GM18868 (cell line): ENCODE data around the gene CAMTA1.
"Not testable (repeated sequence)": the region's sequence is repeated elsewhere in the genome, so short reads cannot be mapped to it uniquely, and the experiment has no call there.

Experiments
- ATAC-seq: cut with Tn5 transposase; IDR thresholded peaks from one replicate; pipeline ENCODE4 v1.9.1; 2021; ENCODE audit warnings: mild to moderate bottlenecking, moderate library complexity; ENCODE audit not compliant: unreplicated experiment

Gene CAMTA1

DNA sequence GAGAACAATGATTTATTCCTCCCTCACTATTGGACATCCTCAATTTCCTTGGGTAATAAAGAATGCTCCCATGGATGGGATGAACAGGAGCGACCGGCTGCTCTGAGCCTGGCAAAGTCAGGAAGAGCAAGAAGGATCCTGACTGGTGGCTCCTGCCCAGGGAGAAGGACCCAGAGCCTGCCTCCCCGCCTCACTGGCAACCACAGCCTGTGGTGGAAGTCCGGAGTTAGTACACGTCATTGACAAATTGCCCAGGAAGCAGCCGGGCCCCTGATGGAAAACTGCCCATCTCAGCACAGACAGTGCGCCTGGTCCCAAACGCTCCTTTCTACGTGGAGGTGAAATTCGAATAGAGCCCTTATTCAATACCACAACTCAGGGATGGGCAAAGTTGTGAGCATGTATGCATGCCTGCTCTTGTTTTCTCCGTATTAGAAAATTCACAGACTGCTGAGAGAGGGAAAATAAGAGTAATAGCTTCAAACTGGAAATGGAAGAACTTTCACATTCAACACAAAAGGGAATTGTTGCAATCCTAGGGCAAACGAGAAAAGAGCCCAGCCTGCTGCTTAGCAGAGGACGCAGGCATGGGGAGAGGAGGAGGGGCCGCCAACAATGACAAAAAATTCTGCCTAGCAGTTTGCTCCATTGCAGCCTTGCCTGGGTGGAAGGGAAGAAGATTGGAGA, 588.8 kb downstream of the CAMTA1 start:
- no peak for ATAC-seq

GRCh38 chr1:7374563-7375160, 589.4 kb downstream of the CAMTA1 start:
- no peak for ATAC-seq

DNA sequence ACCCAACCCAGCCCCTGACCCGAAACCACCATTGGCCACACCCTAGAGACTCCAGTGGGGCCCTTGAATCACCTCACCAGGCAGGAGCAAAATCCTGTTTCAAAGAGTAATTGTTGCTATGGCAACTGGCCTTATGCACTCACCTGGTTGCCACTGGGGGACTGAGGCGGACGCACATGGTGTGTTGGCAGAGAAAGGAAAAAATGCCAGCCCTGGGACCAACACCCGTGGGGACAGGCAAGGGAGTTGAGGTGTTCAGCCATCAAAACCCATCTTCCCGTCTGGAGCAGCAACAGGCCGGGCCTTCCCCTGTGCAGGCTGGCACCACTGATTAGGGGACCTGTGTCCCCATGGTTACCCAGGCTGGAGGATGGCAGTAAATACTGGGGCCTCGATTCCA, 590.1 kb downstream of the CAMTA1 start:
- ATAC-seq: no peak

DNA sequence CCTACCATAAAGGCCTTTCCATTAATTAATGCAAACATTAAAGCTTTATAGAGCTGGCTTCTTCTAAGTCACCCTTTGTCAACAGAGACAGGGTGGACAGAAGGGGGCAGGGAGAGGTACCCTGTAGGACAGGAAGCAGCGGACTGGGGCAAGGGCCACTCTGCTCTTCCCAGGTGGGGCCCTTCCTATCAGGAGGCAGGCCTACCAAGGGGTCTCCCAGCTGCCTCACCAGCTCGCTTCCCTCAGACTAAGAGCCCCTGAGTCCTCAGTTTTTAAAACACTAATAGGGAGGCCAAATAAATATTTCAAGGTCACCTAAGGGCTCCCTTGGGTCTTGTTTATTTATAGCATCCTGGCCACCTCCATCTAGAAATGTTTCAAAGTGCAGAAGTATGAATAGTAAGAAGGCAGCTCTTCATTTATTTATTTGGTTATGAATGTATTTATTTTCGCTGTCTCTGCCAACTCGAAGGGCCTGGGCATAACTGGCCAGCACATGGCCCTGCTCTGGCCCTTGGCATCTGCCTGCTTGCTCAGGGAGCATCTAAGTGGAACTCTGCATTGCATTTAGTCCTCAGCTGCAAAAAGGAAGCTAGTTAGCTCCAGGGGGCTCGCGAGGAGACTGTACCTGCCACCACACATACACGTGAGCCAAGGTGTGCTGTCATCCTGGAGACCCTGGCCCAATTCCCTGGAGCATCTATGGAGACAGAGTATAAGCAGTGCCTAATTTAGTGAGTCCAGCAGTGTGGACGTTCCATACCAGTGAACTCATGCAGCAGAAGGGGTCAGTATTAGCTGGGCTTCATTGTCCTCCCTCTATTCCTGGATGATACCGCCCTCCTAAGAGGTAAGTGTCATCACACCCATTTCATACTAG, 590.8 kb downstream of the CAMTA1 start:
- ATAC-seq: no peak

- no peak for ATAC-seq
Measured at GRCh38 chr1:7376676-7377075, 591.4 kb downstream of the CAMTA1 start.

DNA sequence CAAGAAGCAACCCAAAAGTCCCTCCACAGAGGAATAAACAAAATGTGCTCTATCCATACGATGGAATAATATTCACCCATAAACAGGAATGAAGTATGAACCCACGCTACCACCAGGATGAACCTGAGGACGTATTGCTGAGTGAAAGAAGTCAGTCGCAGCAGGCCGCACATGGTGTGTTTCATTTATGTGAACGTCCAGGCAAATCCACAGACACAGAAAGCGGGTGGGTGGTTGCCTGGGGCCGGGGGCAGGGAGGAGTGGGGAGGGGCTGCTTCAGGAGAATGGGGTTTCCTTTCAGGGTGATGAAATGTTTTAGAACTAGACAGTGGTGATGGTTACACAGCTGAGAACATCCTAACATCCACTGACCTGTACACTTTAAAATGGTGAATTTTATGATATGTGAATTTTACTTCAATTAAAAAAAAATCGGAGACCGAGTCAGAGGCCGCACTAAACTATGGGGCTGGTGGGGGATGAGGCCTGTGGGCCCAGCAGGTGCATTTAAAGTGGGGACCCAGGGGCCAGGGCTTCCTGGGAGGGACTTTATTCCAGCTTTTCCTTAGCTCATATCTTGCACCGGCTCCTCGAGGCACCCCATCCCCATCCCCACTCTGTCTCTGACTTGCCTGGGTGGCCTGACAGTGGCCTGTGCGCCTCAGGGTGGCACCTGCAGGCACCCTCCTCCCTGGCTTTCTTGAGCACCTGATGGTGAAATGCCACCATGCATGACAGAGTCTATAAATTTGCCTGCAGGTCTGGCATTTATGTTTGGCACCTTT, 593.3 kb downstream of the CAMTA1 start:
- no peak for ATAC-seq

GRCh38 chr1:7379441-7379971, 594.3 kb downstream of the CAMTA1 start:
- no peak for ATAC-seq

- not testable (repeated sequence) for ATAC-seq
Measured at GRCh38 chr1:7380068-7380467, 594.8 kb downstream of the CAMTA1 start.

DNA sequence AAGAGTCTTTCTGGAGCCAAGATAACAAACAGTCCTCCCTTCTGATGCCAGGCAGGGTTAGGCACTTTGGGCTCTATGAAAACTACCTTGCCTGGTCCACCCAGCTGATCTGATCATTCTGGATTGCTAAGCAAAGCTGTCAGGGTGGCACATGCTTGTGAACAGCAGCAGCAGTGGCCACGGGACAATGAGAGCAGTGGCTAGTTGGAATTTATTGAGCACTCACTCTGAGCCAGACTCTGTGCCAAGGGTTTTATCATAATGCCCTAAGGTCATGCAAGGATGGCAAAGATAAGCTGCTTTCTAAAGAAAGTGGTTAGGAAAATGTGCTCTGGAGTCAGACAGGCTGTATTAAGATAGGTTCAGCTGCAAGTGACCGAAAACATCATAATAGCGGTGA, 595.5 kb downstream of the CAMTA1 start:
- ATAC-seq: no peak

DNA sequence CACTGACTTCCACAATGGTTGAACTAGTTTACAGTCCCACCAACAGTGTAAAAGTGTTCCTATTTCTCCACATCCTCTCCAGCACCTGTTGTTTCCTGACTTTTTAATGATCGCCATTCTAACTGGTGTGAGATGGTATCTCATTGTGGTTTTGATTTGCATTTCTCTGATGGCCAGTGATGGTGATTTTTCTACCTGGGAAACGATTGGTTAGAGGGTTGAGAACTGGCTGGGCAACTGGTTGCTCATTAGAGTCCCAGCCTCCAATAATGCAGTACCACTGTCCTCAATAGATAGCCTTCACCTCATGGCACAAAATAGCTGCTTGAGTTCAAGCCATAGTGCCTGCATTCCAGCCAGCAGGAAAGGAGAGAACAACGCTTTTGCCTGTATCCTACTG, 596.5 kb downstream of the CAMTA1 start:
- ATAC-seq: not testable (repeated sequence)

- no peak for ATAC-seq
Measured at GRCh38 chr1:7382971-7383370, 597.7 kb downstream of the CAMTA1 start.

- ATAC-seq: no peak
Measured at GRCh38 chr1:7383671-7384520, 598.6 kb downstream of the CAMTA1 start.

GRCh38 chr1:7384679-7385078, 599.4 kb downstream of the CAMTA1 start:
- no peak for ATAC-seq

DNA sequence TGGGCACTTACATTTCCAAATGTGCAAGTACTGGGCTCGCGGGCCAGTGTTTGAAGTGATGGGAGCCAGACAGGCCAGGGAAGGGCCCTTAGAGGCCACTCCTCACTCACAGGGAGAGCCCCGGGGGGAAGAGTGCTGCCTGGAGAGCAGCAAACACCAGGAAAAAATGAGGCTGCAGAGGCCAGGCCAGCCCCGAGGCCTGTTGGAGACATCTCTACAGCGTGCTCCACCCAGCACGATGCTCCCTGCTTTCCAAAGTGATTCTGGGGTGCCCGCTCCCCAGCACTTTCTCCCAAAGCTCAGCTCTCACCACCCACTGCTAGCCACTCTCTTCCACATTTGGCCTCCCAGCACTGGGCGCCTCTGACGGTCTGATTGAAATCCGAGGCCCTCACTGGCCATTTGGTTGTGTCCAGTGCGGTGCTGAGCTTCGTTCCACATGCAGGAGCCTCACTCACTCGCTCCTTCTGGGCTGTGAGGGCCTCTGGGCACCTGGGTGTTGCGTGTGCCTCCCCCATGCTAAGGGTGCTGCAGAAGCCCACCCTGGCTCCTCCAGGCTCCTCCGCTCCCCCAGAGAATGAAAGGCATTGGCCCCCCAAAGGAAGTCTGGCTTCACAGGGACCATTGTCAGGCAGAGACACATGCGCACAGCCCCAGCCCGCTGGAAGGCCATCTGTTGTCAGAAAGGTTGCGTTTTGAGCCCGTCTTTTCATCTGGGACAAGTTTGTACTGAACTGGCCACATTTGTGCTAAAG, 600.4 kb downstream of the CAMTA1 start:
- no peak for ATAC-seq

DNA sequence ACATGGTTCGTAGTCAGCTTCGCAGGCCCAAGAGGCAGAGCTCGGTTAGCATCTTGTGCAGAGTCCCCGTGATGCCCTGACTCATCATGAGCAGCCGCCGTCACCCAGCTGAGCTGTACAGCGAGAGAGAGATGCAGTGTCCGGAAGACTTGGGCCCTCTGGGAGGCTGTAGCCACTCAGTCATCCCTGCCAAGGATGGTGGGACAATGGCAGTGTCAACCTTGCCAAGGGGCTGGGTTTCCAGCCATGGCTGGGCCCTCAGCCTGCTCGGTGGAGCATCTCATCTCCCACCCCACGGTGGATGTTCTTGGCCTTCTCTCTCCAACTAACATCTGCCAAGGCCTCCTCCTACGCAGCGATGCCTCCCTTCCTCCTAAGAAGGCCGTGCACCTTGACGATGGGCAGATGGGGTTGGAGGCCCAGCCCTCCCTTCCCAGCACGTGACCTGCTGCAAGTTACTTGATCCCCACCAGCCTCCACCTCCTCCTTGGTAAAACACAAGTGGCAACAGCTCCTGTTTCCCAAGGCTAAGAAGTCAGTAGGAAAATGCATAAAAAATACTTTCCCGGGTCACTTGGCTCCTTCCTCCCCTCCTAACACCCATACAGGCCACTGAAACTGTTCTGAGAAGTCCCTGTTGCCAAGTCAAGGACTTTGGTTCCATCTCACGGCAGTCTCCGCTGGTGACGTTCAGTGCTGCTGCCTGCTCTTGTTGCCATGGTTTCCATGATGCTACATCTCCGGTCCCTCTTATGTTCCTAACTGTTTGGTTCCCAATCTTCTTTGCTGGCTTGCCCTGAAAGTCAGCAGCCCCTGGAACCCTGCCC, 601.2 kb downstream of the CAMTA1 start:
- ATAC-seq: no peak

DNA sequence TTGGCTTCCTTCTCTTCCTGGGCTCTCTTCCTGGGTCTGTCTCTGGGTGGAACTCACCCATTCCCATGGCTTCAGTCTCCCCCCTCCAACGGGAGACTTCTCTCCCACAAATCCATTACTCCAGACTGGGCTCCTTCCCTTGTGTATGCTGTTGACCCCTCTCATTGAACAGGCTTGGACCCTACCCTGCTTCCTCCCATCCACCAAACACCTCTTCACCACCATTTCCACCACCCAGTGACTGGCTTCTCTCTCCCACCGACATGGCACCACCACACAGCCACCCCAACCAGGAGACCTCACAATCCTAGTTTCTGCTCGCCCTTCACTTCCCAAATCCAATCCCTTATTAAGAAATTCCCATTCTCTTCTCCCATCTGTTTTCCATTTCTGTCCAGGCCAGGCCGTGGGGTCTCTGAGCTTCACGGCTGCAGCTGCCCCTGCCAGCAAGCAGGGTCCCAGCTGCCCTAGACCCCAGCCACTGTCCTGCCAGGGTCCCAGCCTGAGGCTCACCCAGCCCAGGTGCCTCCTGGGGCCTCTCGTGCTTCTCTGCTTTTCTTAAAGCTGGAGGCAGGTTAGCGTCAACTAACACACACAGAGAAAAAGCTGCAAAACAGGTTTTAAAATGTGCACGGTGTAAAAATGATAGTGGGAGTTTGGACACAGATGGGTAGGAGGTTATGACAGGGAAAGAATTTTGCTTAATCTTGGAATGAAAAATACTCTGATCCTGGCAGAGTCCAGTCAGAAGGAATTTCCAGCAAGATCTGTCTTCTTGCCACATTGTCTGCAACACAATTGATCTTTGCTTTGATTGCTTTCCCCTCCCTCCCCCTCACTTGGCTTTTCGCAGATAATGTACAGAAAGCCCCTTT, 602.0 kb downstream of the CAMTA1 start:
- ATAC-seq: no peak

DNA sequence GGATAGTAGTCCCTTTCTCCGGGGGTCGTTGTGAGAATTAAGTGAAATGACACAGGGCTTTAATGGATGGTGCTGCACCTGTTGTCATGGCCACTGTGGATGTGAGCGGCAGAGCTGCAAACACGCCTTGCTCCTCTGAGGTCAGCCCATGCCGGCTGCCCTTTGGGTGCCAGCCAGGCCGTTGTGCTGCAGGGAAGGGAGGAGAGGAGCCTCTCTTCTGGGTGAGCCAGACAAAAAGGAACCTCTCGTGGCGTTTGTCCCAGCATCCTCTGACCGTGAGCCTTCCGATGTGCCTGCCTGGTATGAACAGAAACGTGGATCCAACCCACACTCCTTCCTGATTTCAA, 602.9 kb downstream of the CAMTA1 start:
- ATAC-seq: no peak
